Inflammatory macrophage (primary cell): Measurements from ENCODE around the gene ALG14.

ENCODE experiments used
- DNase-seq, 2 donors: peaks; one replicate each; pipeline ENCODE4 v3.0.0-alpha.2; 2020 to 2022

ALG14 gene

GRCh38 chr1:94926126-94926914 is 146.4 kb downstream of the ALG14 start:
- DNase-seq = no peak

GRCh38 chr1:94925561-94926125 is 147.1 kb downstream of the ALG14 start:
- DNase-seq = no peak

GRCh38 chr1:94925004-94925403 is 147.7 kb downstream of the ALG14 start:
- no peak for DNase-seq
